ENCODE data around the gene RAMACL. TPM values are rescaled to one million over a fixed set of nuclear protein-coding genes. Genes with fewer than 3 reads are reported as not detected.

RAMACL gene
- polyA plus RNA-seq, 3 donors = 0.08 to 0.22 (median 0.18) TPM

GRCh38 chr6:166619912-166620311, 33.4 kb upstream of the RAMACL start:
- H3K27ac ChIP-seq (ENCODE audit: low read depth, low read length) = no peak overlapping the region
- WGBS, 3 donors = 38 to 47% (median 44%) methylated on average over 3 of the region's 3 CpGs

GRCh38 chr6:166618866-166619761, 32.6 kb upstream of the RAMACL start:
- 96 to 98% (median 97%) methylated on average over 27 of the region's 27 CpGs for WGBS, 3 donors
- no peak overlapping the region for H3K27ac ChIP-seq (ENCODE audit: low read depth, low read length)

- WGBS, 3 donors = 95 to 96% (median 96%) methylated on average over 4 of the region's 4 CpGs
- no peak overlapping the region for H3K27ac ChIP-seq (ENCODE audit: low read depth, low read length)
These were observed 31.8 kb upstream of the RAMACL start for GRCh38 chr6:166618251-166618650.

- no peak overlapping the region for H3K27ac ChIP-seq (ENCODE audit: low read depth, low read length)
- 76 to 95% (median 91%) methylated on average over 7 of the region's 7 CpGs for WGBS, 3 donors
These were observed 30.9 kb upstream of the RAMACL start for GRCh38 chr6:166617359-166617758.

- 94 to 98% (median 96%) methylated on average over 22 of the region's 22 CpGs for WGBS, 3 donors
- H3K27ac ChIP-seq (ENCODE audit: low read depth, low read length) = no peak overlapping the region
These were observed 30.1 kb upstream of the RAMACL start for GRCh38 chr6:166616261-166617238.

GRCh38 chr6:166615059-166615770, 28.7 kb upstream of the RAMACL start:
- no peak overlapping the region for H3K27ac ChIP-seq (ENCODE audit: low read depth, low read length)
- WGBS, 3 donors = 76 to 86% (median 76%) methylated on average over 21 of the region's 21 CpGs

GRCh38 chr6:166614589-166614988, 28.1 kb upstream of the RAMACL start:
- WGBS, 3 donors = 69 to 93% (median 84%) methylated on average over 10 of the region's 10 CpGs
- H3K27ac ChIP-seq (ENCODE audit: low read depth, low read length) = no peak overlapping the region

GRCh38 chr6:166614171-166614583, 27.7 kb upstream of the RAMACL start:
- WGBS, 3 donors = 76 to 90% (median 87%) methylated on average over 12 of the region's 12 CpGs
- no peak overlapping the region for H3K27ac ChIP-seq (ENCODE audit: low read depth, low read length)

GRCh38 chr6:166613027-166613426, 26.5 kb upstream of the RAMACL start:
- no peak overlapping the region for H3K27ac ChIP-seq (ENCODE audit: low read depth, low read length)
- 91 to 93% (median 93%) methylated on average over 7 of the region's 7 CpGs for WGBS, 3 donors

GRCh38 chr6:166612471-166612881, 26.0 kb upstream of the RAMACL start:
- no peak overlapping the region for H3K27ac ChIP-seq (ENCODE audit: low read depth, low read length)
- WGBS, 3 donors = 76 to 88% (median 77%) methylated on average over 11 of the region's 11 CpGs

- no peak overlapping the region for H3K27ac ChIP-seq (ENCODE audit: low read depth, low read length)
- 87 to 92% (median 90%) methylated on average over 4 of the region's 4 CpGs for WGBS, 3 donors
These were observed 25.2 kb upstream of the RAMACL start for GRCh38 chr6:166611631-166612030.

GRCh38 chr6:166610069-166610468, 23.6 kb upstream of the RAMACL start:
- WGBS, 3 donors = 90% methylated on average over 9 of the region's 9 CpGs
- no peak overlapping the region for H3K27ac ChIP-seq (ENCODE audit: low read depth, low read length)

- WGBS, 3 donors = 84 to 93% (median 91%) methylated on average over 4 of the region's 4 CpGs
- no peak overlapping the region for H3K27ac ChIP-seq (ENCODE audit: low read depth, low read length)
These were observed 22.3 kb upstream of the RAMACL start for GRCh38 chr6:166608774-166609173.

GRCh38 chr6:166605752-166606151, 19.3 kb upstream of the RAMACL start:
- WGBS, 3 donors = 88 to 95% (median 91%) methylated on average over 6 of the region's 6 CpGs
- H3K27ac ChIP-seq (ENCODE audit: low read depth, low read length) = no peak overlapping the region

- 88 to 95% (median 94%) methylated on average over 6 of the region's 6 CpGs for WGBS, 3 donors
- H3K27ac ChIP-seq (ENCODE audit: low read depth, low read length) = no peak overlapping the region
These were observed 18.4 kb upstream of the RAMACL start for GRCh38 chr6:166604911-166605310.

- no peak overlapping the region for H3K27ac ChIP-seq (ENCODE audit: low read depth, low read length)
- WGBS, 3 donors = 96 to 98% (median 97%) methylated on average over 9 of the region's 9 CpGs
These were observed 17.9 kb upstream of the RAMACL start for GRCh38 chr6:166604328-166604727.

- H3K27ac ChIP-seq (ENCODE audit: low read depth, low read length) = no peak overlapping the region
- 82 to 86% (median 85%) methylated on average over 14 of the region's 14 CpGs for WGBS, 3 donors
These were observed 16.7 kb upstream of the RAMACL start for GRCh38 chr6:166603043-166603690.

- H3K27ac ChIP-seq (ENCODE audit: low read depth, low read length) = no peak overlapping the region
- 97 to 99% (median 97%) methylated on average over 10 of the region's 10 CpGs for WGBS, 3 donors
These were observed 15.5 kb upstream of the RAMACL start for GRCh38 chr6:166601956-166602355.
